ENCODE results near the gene BCL3. TPM values are rescaled to one million over a fixed set of nuclear protein-coding genes. Genes with fewer than 3 reads are reported as not detected.

Gene BCL3
- total and polyA plus RNA-seq, 10 of the 15 experiments (the other 5 are each of a cell fraction or from before 2014, with no cell fraction given): 0.55 to 22.7 (median 3.6) TPM

- Histone ChIP-seq H3K27me3 (replicated peaks in 1 of 2; ENCODE audit: control insufficient read depth in 2 of 2, insufficient read depth in 2 of 2, low read length in 1 of 2) (no peaks in the 10 kb centered on the region; a peak in 1 of 4 replicates), H3K9me3 (replicated peaks; ENCODE audit: control insufficient read depth, insufficient read depth, low read length) (no peaks in the 10 kb centered on the region), H3K36me3 (ENCODE audit: control insufficient read depth in 2 of 2, insufficient read depth in 2 of 2, low read length in 1 of 2) (no peaks in the 10 kb centered on the region), H3K4me1 (ENCODE audit: control insufficient read depth, insufficient read depth, low read length) (no peaks in the 10 kb centered on the region; the same call in 1 of the 2 replicates), H3K27ac (ENCODE audit: control insufficient read depth, insufficient read depth) (no peak overlapping the region), H4K20me1 (ENCODE audit: control insufficient read depth, insufficient read depth) (no peaks in the 10 kb centered on the region), H3K4me2 (ENCODE audit: control insufficient read depth, insufficient read depth) (no peak overlapping the region), H3K4me3 (no peak overlapping the region), H3K79me2 (ENCODE audit: control insufficient read depth, insufficient read depth, low read length) (no peaks in the 10 kb centered on the region), H3K9ac (ENCODE audit: control insufficient read depth, insufficient read depth, low read length) (no peak overlapping the region), H2AFZ (ENCODE audit: control insufficient read depth, low read depth, low read length) (no peak overlapping the region)
- ATAC-seq (no peak), FAIRE-seq (no peak), DNase-seq (ENCODE audit: low read depth, low spot score) (no peak)
- WGBS (ENCODE audit: insufficient coverage, insufficient replicate concordance, low lambda C conversion rate, missing lambda C conversion rate): 52% methylated on average over 15 of the region's 15 CpGs
- ChIA-PET RAD21 (ENCODE audit: unreplicated experiment) (no interaction called here), CTCF (interaction anchor here (1.2 kb wide), 1 partner anchor 83 kb away, joined by 4 read pairs; no protein-coding TSS in a partner anchor), SMC1A (ENCODE audit: uncharacterized antibody, unreplicated experiment) (interaction anchor here (0.7 to 1.2 kb wide), 2 partner anchors 21 to 69 kb away, joined by 3 read pairs; no protein-coding TSS in a partner anchor), POLR2A (no interaction called here)
- intact Hi-C loops (cut with micrococcal nuclease; ENCODE audit: unreplicated experiment): no loop called here
- in situ Hi-C loops (cut with MboI): no loop called here
- TF ChIP-seq FOXK2 (IDR thresholded peaks at IDR 0.05): no peak
- TF ChIP-seq, protein P1, sequence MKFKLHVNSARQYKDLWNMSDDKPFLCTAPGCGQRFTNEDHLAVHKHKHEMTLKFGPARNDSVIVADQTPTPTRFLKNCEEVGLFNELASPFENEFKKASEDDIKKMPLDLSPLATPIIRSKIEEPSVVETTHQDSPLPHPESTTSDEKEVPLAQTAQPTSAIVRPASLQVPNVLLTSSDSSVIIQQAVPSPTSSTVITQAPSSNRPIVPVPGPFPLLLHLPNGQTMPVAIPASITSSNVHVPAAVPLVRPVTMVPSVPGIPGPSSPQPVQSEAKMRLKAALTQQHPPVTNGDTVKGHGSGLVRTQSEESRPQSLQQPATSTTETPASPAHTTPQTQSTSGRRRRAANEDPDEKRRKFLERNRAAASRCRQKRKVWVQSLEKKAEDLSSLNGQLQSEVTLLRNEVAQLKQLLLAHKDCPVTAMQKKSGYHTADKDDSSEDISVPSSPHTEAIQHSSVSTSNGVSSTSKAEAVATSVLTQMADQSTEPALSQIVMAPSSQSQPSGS (IDR thresholded peaks at IDR 0.05; ENCODE audit: low read length): no peak
- no peak for TF ChIP-seq NFYB (IDR thresholded peaks at IDR 0.05; ENCODE audit: insufficient read depth, low read depth, low read length)
- TF ChIP-seq NFXL1 (IDR thresholded peaks at IDR 0.05; ENCODE audit: borderline replicate concordance): no peak
- TF ChIP-seq TCF7 (IDR thresholded peaks at IDR 0.05; ENCODE audit: borderline replicate concordance): no peak
- no peak for TF ChIP-seq ZBTB4 (CRISPR knock-in tag; IDR thresholded peaks at IDR 0.05)
- TF ChIP-seq, protein P2, sequence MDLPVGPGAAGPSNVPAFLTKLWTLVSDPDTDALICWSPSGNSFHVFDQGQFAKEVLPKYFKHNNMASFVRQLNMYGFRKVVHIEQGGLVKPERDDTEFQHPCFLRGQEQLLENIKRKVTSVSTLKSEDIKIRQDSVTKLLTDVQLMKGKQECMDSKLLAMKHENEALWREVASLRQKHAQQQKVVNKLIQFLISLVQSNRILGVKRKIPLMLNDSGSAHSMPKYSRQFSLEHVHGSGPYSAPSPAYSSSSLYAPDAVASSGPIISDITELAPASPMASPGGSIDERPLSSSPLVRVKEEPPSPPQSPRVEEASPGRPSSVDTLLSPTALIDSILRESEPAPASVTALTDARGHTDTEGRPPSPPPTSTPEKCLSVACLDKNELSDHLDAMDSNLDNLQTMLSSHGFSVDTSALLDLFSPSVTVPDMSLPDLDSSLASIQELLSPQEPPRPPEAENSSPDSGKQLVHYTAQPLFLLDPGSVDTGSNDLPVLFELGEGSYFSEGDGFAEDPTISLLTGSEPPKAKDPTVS (IDR thresholded peaks at IDR 0.05; ENCODE audit: low read depth, low read length): no peak
- no peak for TF ChIP-seq ASH2L (IDR thresholded peaks at IDR 0.05; ENCODE audit: borderline replicate concordance, low read depth)
- TF ChIP-seq, protein P3, sequence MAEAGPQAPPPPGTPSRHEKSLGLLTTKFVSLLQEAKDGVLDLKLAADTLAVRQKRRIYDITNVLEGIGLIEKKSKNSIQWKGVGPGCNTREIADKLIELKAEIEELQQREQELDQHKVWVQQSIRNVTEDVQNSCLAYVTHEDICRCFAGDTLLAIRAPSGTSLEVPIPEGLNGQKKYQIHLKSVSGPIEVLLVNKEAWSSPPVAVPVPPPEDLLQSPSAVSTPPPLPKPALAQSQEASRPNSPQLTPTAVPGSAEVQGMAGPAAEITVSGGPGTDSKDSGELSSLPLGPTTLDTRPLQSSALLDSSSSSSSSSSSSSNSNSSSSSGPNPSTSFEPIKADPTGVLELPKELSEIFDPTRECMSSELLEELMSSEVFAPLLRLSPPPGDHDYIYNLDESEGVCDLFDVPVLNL (IDR thresholded peaks at IDR 0.05; ENCODE audit: low read depth, low read length): no peak
- TF ChIP-seq PBX3 (IDR thresholded peaks at IDR 0.05; ENCODE audit: insufficient replicate concordance, low read depth, low read length): no peak
- no peak for TF ChIP-seq CEBPZ (IDR thresholded peaks at IDR 0.05; ENCODE audit: low read depth, low read length)
- no TSS peak for BruUV-seq (replicated peaks)
These were observed 47.3 kb upstream of the BCL3 start for GRCh38 chr19:44701228-44701627.
